K562 (cell line): ENCODE measurements around the gene NSDHL. TPM values are rescaled to one million over a fixed set of nuclear protein-coding genes. Genes with fewer than 3 reads are reported as not detected.

Experiments used
- ATAC-seq: fragments of 200-7000 bp; cut with Tn5 transposase; 3 replicates; pipeline ENCODE4 v1.9.1; 2020; ENCODE audit warnings: moderate library complexity
- BruUV-seq: library from RNA; stranded (reverse); fragments of 400-500 nt; replicated peaks from 2 replicates; lab custom pipeline; 2021; lab: Mats Ljungman, UMichigan
- CTCF ChIA-PET: fragments of 300-600 bp; formaldehyde crosslinking; extraction: SDS; loops from one replicate; lab custom pipeline; 2021; ENCODE audit warnings: low intra/inter-chr PET ratio; lab: Yijun Ruan, JAX
- POLR2A ChIA-PET: fragments of 300-600, 350-650 bp; sonication (Branson Sonifier 250); formaldehyde crosslinking; extraction: SDS; loops from one replicate; lab custom pipeline; 2021; ENCODE audit warnings: antibody characterized with exemption, inconsistent platforms; lab: Yijun Ruan, JAX
- DNase-seq, 4 experiments: peaks; one replicate each; pipeline versions ENCODE4 v3.0.0 to v3.0.0-alpha.2; 2011 to 2018; ENCODE audit warnings: low spot score in 3 of 4, mixed read lengths in 3 of 4; ENCODE audit errors: extremely low read depth in 1 of 4
- FAIRE-seq: peaks from 2 replicates; lab custom pipeline; 2011; peaks lifted over from hg19 to GRCh38; lab: Jason Lieb, UNC
- H2AFZ ChIP-seq: 2 replicates; pipeline ENCODE4 v1.6.0; 2011; ENCODE audit warnings: low read depth, low read length, control low read depth, inconsistent platforms
- H3K27ac ChIP-seq: fragments of 200-600 bp; 3 replicates; pipeline ENCODE4 v1.8.0; 2011; ENCODE audit warnings: low read depth, mild to moderate bottlenecking, control low read depth, inconsistent platforms, low read length, moderate library complexity, mixed read lengths; ENCODE audit errors: extremely low read depth
- H3K27me3 ChIP-seq, 2 experiments: fragments of 300-600 bp in 1 of 2; 2 replicates in 1 of 2; 3 replicates in 1 of 2; pipeline versions ENCODE4 v1.6.0 to v1.8.0; 2011; ENCODE audit warnings: inconsistent platforms in 2 of 2, low read length in 2 of 2, mild to moderate bottlenecking in 1 of 2, mixed read lengths in 1 of 2, moderate library complexity in 1 of 2; ENCODE audit not compliant: control insufficient read depth in 2 of 2, insufficient read depth in 2 of 2
- H3K36me3 ChIP-seq: fragments of 300-600 bp; 3 replicates; pipeline ENCODE4 v1.8.0; 2011; ENCODE audit warnings: mild to moderate bottlenecking, low read length, inconsistent platforms; ENCODE audit not compliant: control insufficient read depth, insufficient read depth
- H3K4me1 ChIP-seq, 2 experiments: fragments of 200-600 bp in 1 of 2; replicated peaks in 1 of 2; 2 replicates in 1 of 2; 3 replicates in 1 of 2; pipeline versions ENCODE4 v1.5.1 to v1.8.0; 2011; ENCODE audit warnings: inconsistent platforms in 2 of 2, low read length in 2 of 2, mild to moderate bottlenecking in 1 of 2, mixed read lengths in 1 of 2, moderate library complexity in 1 of 2; ENCODE audit not compliant: control insufficient read depth in 2 of 2, insufficient read depth in 2 of 2
- H3K4me2 ChIP-seq: 2 replicates; pipeline ENCODE4 v1.6.1; 2011; ENCODE audit warnings: low read length, control low read depth, inconsistent platforms, mixed read lengths; ENCODE audit not compliant: insufficient read depth
- H3K4me3 ChIP-seq: fragments of 200-600 bp; sonication (generic), shearing (Covaris generic); 2 replicates; pipeline ENCODE4 v1.5.1; 2016; ENCODE audit warnings: control low read depth, inconsistent platforms
- H3K79me2 ChIP-seq: fragments of 200-600 bp; 3 replicates; pipeline ENCODE4 v1.8.0; 2011; ENCODE audit warnings: low read length, inconsistent platforms; ENCODE audit not compliant: control insufficient read depth, insufficient read depth
- H3K9ac ChIP-seq, 2 experiments: 2 replicates each; pipeline versions ENCODE4 v1.6.0 to v1.6.1; 2011; ENCODE audit warnings: low read depth in 2 of 2, low read length in 2 of 2, control low read depth in 1 of 2, inconsistent platforms in 1 of 2, mild to moderate bottlenecking in 1 of 2, mixed read lengths in 1 of 2; ENCODE audit not compliant: insufficient read depth in 1 of 2
- H3K9me1 ChIP-seq: one replicate; pipeline ENCODE4 v1.6.0; 2011; ENCODE audit warnings: inconsistent platforms, mild to moderate bottlenecking, low read length, moderate library complexity; ENCODE audit not compliant: control insufficient read depth, insufficient read depth
- H3K9me3 ChIP-seq: replicated peaks from 2 replicates; pipeline ENCODE4 v1.5.1; 2011; ENCODE audit warnings: low read depth, low read length, inconsistent platforms; ENCODE audit not compliant: control insufficient read depth, insufficient read depth
- H4K20me1 ChIP-seq: replicated peaks from 2 replicates; pipeline ENCODE4 v1.6.1; 2011; ENCODE audit warnings: low read length, inconsistent platforms, mixed read lengths; ENCODE audit not compliant: control insufficient read depth, insufficient read depth
- CBX3 ChIP-seq, 2 experiments: IDR thresholded peaks; 1 replicate in 1 of 2; 2 replicates in 1 of 2; pipeline ENCODE4 v1.6.1; 2012; ENCODE audit warnings: inconsistent platforms in 2 of 2, low read length in 2 of 2, borderline replicate concordance in 1 of 2, control low read depth in 1 of 2
- CREBBP ChIP-seq: IDR thresholded peaks from one replicate; pipeline ENCODE4 v1.6.1; 2012; ENCODE audit warnings: low read depth, mild to moderate bottlenecking, control low read depth, inconsistent platforms, low read length
- DDX20 ChIP-seq: fragments of 450-650 bp; IDR thresholded peaks from 2 replicates; pipeline ENCODE4 v1.6.1; 2016; ENCODE audit warnings: missing genetic modification characterization, low read depth, mild to moderate bottlenecking, missing compliant biosample characterization, moderate library complexity
- GABPB1 ChIP-seq: sonication (generic); formaldehyde crosslinking; IDR thresholded peaks from 2 replicates; pipeline ENCODE4 v1.8.0; 2022; ENCODE audit warnings: mild to moderate bottlenecking, missing genetic modification reagents
- HDAC8 ChIP-seq: fragments of 450-650 bp; IDR thresholded peaks from 2 replicates; pipeline ENCODE4 v1.6.1; 2016; ENCODE audit warnings: mild to moderate bottlenecking, missing genetic modification characterization, moderate library complexity, missing compliant biosample characterization
- HNRNPUL1 ChIP-seq: fragments of 200-400 bp; formaldehyde crosslinking; IDR thresholded peaks from 2 replicates; pipeline ENCODE4 v1.6.1; 2017; ENCODE audit warnings: low read length
- NCOA6 ChIP-seq: fragments of 450-650 bp; IDR thresholded peaks from 2 replicates; pipeline ENCODE4 v1.6.1; 2017; ENCODE audit warnings: mild to moderate bottlenecking
- NFIX ChIP-seq: fragments of 250-450 bp; sonication (Bioruptor Pico); IDR thresholded peaks from 2 replicates; pipeline ENCODE4 v1.4.0; 2020; ENCODE audit warnings: low read depth, mild to moderate bottlenecking, moderate library complexity
- NFXL1 ChIP-seq: fragments of 450-650 bp; formaldehyde crosslinking; IDR thresholded peaks from 2 replicates; pipeline ENCODE4 v1.4.0; 2021; ENCODE audit warnings: mild to moderate bottlenecking
- RAD51 ChIP-seq: fragments of 450-650 bp; IDR thresholded peaks from 2 replicates; pipeline ENCODE4 v1.7.1; 2016; ENCODE audit warnings: low read depth, mild to moderate bottlenecking, borderline replicate concordance
- TAF7 ChIP-seq: fragments of 450-650 bp; IDR thresholded peaks from 2 replicates; pipeline ENCODE4 v1.6.1; 2016; ENCODE audit warnings: missing genetic modification characterization, missing compliant biosample characterization
- TBP ChIP-seq: optimal IDR thresholded peaks from 2 replicates; pipeline ENCODE3; 2011; ENCODE audit warnings: low read depth, low read length, improper control_type of control experiment
- ZBTB8A ChIP-seq: fragments of 450-650 bp; IDR thresholded peaks from 2 replicates; pipeline ENCODE4 v1.6.1; 2018; ENCODE audit warnings: mild to moderate bottlenecking, moderate library complexity; ENCODE audit not compliant: partially characterized antibody
- ZFP36 ChIP-seq: fragments of 150-350 bp; IDR thresholded peaks from 2 replicates; pipeline ENCODE4 v1.6.1; 2018; ENCODE audit warnings: low read length, low read depth; ENCODE audit not compliant: partially characterized antibody
- ZNF76 ChIP-seq: fragments of 250-450 bp; sonication (Bioruptor Pico); IDR thresholded peaks from 2 replicates; pipeline ENCODE4 v1.4.0; 2020; ENCODE audit warnings: mild to moderate bottlenecking, moderate library complexity, borderline replicate concordance
- WGBS: fragments of 100-300 bp; shearing (Covaris generic); methylation state at CpG from one replicate; pipeline ENCODE4 v1.1.6; 2016; ENCODE audit warnings: low coverage, mixed read lengths; ENCODE audit not compliant: insufficient coverage; ENCODE audit errors: missing lambda C conversion rate; 5-methylcytosine and 5-hydroxymethylcytosine counted together
- in situ Hi-C: fragments of 300-500 bp; cut with MboI; formaldehyde crosslinking; loops from 4 replicates; pipeline ENCODE4 v1.15.0; 2018; ENCODE audit warnings: inconsistent platforms, mixed read lengths
- intact Hi-C: fragments of 100-400 bp; cut with micrococcal nuclease; formaldehyde crosslinking; loops from 2 replicates; pipeline ENCODE4 v1.14.2; 2022
- polyA plus RNA-seq, 8 experiments: library from polyadenylated mRNA; depleted of rRNA in 4 of 8; stranded (reverse) in 5 of 8; unstranded in 3 of 8; fragments of >200 nt; fragmentation: Nextera tagmentation in 2 of 8; fragmentation: Illumina TruSeq in 1 of 8; extraction: Ambion mirVana in 2 of 8; extraction: Trizol in 1 of 8; gene quantifications; 2 replicates each; pipeline versions ENCODE4 v1.2.1 to v1.2.3, GENCODE V29; 2011 to 2014; ENCODE audit warnings: inconsistent platforms in 1 of 8, missing spikeins in 1 of 8
- total RNA-seq, 7 experiments: library from RNA; depleted of rRNA in 6 of 7; stranded (reverse); fragments of >200 nt in 6 of 7; fragmentation: Illumina TruSeq in 2 of 7; extraction: Trizol in 2 of 7; gene quantifications; 2 replicates each; pipeline versions ENCODE4 v1.2.1 to v1.2.3, GENCODE V29; 2011 to 2021; ENCODE audit warnings: low replicate concordance in 1 of 7
- TF ChIP-seq, protein P1 (sequence below): fragments of 450-650 bp; IDR thresholded peaks from 2 replicates; pipeline ENCODE4 v1.6.1; 2016; ENCODE audit warnings: missing biosample characterization, missing genetic modification characterization
- TF ChIP-seq, protein P2 (sequence below): fragments of 250-450 bp; sonication (Bioruptor Pico); IDR thresholded peaks from 2 replicates; pipeline ENCODE4 v1.8.0; 2022; ENCODE audit warnings: moderate library complexity, mild to moderate bottlenecking, inconsistent platforms
- TF ChIP-seq, protein P3 (sequence below): fragments of 450-650 bp; formaldehyde crosslinking; IDR thresholded peaks from 2 replicates; pipeline ENCODE4 v1.4.0; 2020; ENCODE audit warnings: mild to moderate bottlenecking, moderate library complexity
- TF ChIP-seq, protein P4 (sequence below): IDR thresholded peaks from 3 replicates; pipeline ENCODE4 v1.6.1; 2011; ENCODE audit warnings: borderline replicate concordance, mild to moderate bottlenecking; ENCODE audit not compliant: insufficient read length, insufficient read depth

NSDHL gene
- total and polyA plus RNA-seq, 9 of the 15 experiments (the other 6 are each of a cell fraction or from before 2014, with no cell fraction given): 22.5 to 63.4 (median 40.8) TPM

DNA sequence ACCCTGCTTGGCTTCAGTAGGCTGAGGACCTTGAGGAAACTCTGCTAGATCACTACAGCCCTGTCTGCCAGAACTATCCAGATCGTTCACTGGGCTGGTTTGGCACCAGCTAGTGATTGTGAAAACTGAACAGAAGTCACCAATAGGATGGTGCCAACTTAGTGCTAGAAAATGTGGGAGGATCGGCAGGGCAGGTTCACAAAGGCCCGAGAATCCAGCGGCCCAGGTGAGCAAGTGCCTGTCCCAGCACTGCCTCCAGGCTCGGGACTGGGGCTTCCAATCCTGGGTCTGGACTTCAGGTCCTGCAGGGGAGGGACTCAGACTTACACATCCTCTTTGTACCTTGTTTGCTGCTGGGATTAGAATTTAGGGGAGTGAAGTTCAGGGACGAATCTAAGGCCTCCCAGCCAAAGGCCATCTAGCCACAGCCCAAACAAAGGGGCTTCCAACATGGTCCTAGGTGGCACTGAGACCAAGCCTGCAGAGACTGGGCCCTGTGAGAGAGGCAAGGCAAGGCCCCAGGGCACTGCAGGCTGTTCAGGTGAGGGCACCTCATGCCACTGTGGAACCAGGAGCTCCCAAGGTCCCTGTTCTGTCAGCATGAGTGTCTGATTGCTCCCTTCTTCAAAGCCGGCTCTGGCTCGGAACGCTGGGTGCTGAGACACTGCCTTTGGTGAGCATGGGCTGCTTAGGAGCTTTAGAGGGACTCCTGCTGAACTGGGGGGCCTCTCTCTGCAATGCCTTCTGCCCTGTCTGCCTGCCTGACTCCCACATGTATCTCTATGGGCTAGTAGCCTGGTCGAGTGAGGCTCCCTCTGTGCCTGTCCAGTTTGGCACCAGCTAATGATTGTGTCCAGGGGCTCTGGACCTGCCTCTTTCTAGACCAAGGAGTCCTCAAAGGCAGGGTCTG is 46.3 kb downstream of the NSDHL start:
- POLR2A ChIA-PET: no interaction called here
- Histone ChIP-seq H3K4me3 (no peak overlapping the region), H3K4me1 (no peaks in the 10 kb centered on the region; a peak in 1 of 5 replicates), H3K79me2 (no peaks in the 10 kb centered on the region), H3K36me3 (no peaks in the 10 kb centered on the region), H3K9me1 (no peaks in the 10 kb centered on the region), H2AFZ (no peak overlapping the region), H3K9me3 (no peaks in the 10 kb centered on the region), H3K27me3 (peaks cover 3 to 56% of the 10 kb centered on the region in 2 experiments; a peak in 4 of 5 replicates), H3K27ac (no peak overlapping the region), H3K9ac (no peak overlapping the region), H4K20me1 (no peaks in the 10 kb centered on the region), H3K4me2 (no peak overlapping the region)
- TF ChIP-seq, protein P1, sequence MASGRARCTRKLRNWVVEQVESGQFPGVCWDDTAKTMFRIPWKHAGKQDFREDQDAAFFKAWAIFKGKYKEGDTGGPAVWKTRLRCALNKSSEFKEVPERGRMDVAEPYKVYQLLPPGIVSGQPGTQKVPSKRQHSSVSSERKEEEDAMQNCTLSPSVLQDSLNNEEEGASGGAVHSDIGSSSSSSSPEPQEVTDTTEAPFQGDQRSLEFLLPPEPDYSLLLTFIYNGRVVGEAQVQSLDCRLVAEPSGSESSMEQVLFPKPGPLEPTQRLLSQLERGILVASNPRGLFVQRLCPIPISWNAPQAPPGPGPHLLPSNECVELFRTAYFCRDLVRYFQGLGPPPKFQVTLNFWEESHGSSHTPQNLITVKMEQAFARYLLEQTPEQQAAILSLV (tag): no peak
- TF ChIP-seq HNRNPUL1: no peak
- no peak for TF ChIP-seq RAD51
- TF ChIP-seq NFIX (CRISPR knock-in tag): no peak
- TF ChIP-seq, protein P2, sequence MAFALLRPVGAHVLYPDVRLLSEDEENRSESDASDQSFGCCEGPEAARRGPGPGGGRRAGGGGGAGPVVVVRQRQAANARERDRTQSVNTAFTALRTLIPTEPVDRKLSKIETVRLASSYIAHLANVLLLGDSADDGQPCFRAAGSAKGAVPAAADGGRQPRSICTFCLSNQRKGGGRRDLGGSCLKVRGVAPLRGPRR (CRISPR knock-in tag): no peak
- TF ChIP-seq, protein P3, sequence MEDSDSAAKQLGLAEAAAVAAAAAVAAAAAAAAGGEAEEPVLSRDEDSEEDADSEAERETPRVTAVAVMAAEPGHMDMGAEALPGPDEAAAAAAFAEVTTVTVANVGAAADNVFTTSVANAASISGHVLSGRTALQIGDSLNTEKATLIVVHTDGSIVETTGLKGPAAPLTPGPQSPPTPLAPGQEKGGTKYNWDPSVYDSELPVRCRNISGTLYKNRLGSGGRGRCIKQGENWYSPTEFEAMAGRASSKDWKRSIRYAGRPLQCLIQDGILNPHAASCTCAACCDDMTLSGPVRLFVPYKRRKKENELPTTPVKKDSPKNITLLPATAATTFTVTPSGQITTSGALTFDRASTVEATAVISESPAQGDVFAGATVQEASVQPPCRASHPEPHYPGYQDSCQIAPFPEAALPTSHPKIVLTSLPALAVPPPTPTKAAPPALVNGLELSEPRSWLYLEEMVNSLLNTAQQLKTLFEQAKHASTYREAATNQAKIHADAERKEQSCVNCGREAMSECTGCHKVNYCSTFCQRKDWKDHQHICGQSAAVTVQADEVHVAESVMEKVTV (CRISPR knock-in tag): no peak
- TF ChIP-seq TBP: no peak
- no peak for TF ChIP-seq ZFP36
- no peak for TF ChIP-seq HDAC8
- no peak for TF ChIP-seq NFXL1
- no peak for TF ChIP-seq NCOA6
- TF ChIP-seq TAF7 (tag): no peak
- TF ChIP-seq ZBTB8A: no peak
- no peak for TF ChIP-seq CREBBP
- no peak for TF ChIP-seq GABPB1 (CRISPR knock-in tag)
- no peak for TF ChIP-seq CBX3 (IDR thresholded peaks at IDR 0.05; ENCODE audit: borderline replicate concordance in 1 of 2, low read length in 2 of 2)
- TF ChIP-seq, protein P4, sequence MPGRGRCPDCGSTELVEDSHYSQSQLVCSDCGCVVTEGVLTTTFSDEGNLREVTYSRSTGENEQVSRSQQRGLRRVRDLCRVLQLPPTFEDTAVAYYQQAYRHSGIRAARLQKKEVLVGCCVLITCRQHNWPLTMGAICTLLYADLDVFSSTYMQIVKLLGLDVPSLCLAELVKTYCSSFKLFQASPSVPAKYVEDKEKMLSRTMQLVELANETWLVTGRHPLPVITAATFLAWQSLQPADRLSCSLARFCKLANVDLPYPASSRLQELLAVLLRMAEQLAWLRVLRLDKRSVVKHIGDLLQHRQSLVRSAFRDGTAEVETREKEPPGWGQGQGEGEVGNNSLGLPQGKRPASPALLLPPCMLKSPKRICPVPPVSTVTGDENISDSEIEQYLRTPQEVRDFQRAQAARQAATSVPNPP: no peak
- TF ChIP-seq ZNF76 (CRISPR knock-in tag): no peak
- TF ChIP-seq DDX20 (tag): no peak
- intact Hi-C loops (no loop called here), in situ Hi-C loops (no loop called here)
- DNase-seq (no peak), ATAC-seq (no peak), FAIRE-seq (no peak)
- CTCF ChIA-PET: no interaction called here
- no TSS peak for BruUV-seq
- 3% methylated on average over 10 of the region's 10 CpGs for WGBS
